Liver (tissue), 3 donors: ENCODE results near the gene VPS52.

Experiments
- EGR1 ChIP-seq, 2 donors: IDR thresholded peaks; 2 replicates each; pipeline ENCODE4 v1.6.1; 2016 to 2018; ENCODE audit warnings: antibody characterized with exemption in 2 of 2, low read depth in 2 of 2
- GABPA ChIP-seq, 2 donors: IDR thresholded peaks in 1 of 2; conservative IDR thresholded peaks in 1 of 2; 2 replicates each; pipeline ENCODE4 v1.6.1; 2016; ENCODE audit warnings: antibody characterized with exemption in 2 of 2, mild to moderate bottlenecking in 1 of 2, moderate library complexity in 1 of 2
- JUND ChIP-seq, 2 donors: IDR thresholded peaks; 2 replicates each; pipeline ENCODE4 v1.6.1; 2016; ENCODE audit warnings: antibody characterized with exemption in 2 of 2
- TAF1 ChIP-seq: conservative IDR thresholded peaks from 2 replicates; pipeline ENCODE4 v1.6.1; 2016; ENCODE audit warnings: antibody characterized with exemption, mild to moderate bottlenecking
- YY1 ChIP-seq: IDR thresholded peaks from 2 replicates; pipeline ENCODE4 v1.6.1; 2016; ENCODE audit warnings: antibody characterized with exemption, mild to moderate bottlenecking
- TF ChIP-seq, protein P1 (sequence below): fragments of 150-350 bp; IDR thresholded peaks from 2 replicates; pipeline ENCODE4 v1.5.1; 2017; ENCODE audit warnings: improper control_type of control experiment, low read depth, low read length; ENCODE audit not compliant: missing input control
- TF ChIP-seq, protein P2 (sequence below): IDR thresholded peaks from 2 replicates; pipeline ENCODE4 v1.6.1; 2016; ENCODE audit warnings: antibody characterized with exemption
- donor health status: healthy.
- donor health status: healthy.

DNA sequence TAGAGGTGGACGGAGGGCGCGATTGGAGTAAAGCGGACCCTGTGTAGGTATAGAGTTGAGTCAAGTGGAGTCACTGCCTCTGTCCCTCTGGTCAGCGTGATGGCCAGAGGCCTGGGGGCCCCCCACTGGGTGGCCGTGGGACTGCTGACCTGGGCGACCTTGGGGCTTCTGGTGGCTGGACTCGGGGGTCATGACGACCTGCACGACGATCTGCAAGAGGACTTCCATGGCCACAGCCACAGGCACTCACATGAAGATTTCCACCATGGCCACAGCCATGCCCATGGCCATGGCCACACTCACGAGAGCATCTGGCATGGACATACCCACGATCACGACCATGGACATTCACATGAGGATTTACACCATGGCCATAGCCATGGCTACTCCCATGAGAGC is 70.5 kb downstream of the VPS52 start:
- TF ChIP-seq, protein P1, sequence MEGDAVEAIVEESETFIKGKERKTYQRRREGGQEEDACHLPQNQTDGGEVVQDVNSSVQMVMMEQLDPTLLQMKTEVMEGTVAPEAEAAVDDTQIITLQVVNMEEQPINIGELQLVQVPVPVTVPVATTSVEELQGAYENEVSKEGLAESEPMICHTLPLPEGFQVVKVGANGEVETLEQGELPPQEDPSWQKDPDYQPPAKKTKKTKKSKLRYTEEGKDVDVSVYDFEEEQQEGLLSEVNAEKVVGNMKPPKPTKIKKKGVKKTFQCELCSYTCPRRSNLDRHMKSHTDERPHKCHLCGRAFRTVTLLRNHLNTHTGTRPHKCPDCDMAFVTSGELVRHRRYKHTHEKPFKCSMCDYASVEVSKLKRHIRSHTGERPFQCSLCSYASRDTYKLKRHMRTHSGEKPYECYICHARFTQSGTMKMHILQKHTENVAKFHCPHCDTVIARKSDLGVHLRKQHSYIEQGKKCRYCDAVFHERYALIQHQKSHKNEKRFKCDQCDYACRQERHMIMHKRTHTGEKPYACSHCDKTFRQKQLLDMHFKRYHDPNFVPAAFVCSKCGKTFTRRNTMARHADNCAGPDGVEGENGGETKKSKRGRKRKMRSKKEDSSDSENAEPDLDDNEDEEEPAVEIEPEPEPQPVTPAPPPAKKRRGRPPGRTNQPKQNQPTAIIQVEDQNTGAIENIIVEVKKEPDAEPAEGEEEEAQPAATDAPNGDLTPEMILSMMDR, result no peak
- TF ChIP-seq GABPA (IDR thresholded peaks at IDR 0.05 in 1 of 2, conservative IDR thresholded peaks at IDR 0.05 in 1 of 2) (no peak), EGR1 (IDR thresholded peaks at IDR 0.05; ENCODE audit: low read depth in 2 of 2) (no peak), TAF1 (no peak), YY1 (no peak), JUND (IDR thresholded peaks at IDR 0.05) (no peak)
- TF ChIP-seq, protein P2, sequence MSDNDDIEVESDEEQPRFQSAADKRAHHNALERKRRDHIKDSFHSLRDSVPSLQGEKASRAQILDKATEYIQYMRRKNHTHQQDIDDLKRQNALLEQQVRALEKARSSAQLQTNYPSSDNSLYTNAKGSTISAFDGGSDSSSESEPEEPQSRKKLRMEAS, result no peak
